AG09309 (cell line): ENCODE results near the gene ACIN1.

Source experiments
- DNase-seq: peaks from one replicate; pipeline ENCODE4 v3.0.0-alpha.2; 2010; ENCODE audit warnings: low read depth
- H3K4me3 ChIP-seq: 2 replicates; pipeline ENCODE4 v1.5.1; 2011; ENCODE audit warnings: mild to moderate bottlenecking, low read depth, low read length, moderate library complexity; ENCODE audit not compliant: control insufficient read depth
- CTCF ChIP-seq: IDR thresholded peaks from 2 replicates; pipeline ENCODE4 v1.5.1; 2011; ENCODE audit warnings: mild to moderate bottlenecking, low read depth, low read length, inconsistent platforms; ENCODE audit not compliant: insufficient read depth, control insufficient read depth; ENCODE audit errors: missing control alignments

ACIN1 gene

GRCh38 chr14:23137813-23138535, 43.0 kb upstream of the ACIN1 start:
- TF ChIP-seq CTCF, result no peak
- no peak for DNase-seq
- no peak overlapping the region for H3K4me3 ChIP-seq

- no peak for DNase-seq
- no peak for TF ChIP-seq CTCF
- no peak overlapping the region for H3K4me3 ChIP-seq
These were observed 42.4 kb upstream of the ACIN1 start for GRCh38 chr14:23137192-23137812.

- no peak for DNase-seq
- TF ChIP-seq CTCF, result no peak
- no peak overlapping the region for H3K4me3 ChIP-seq
These were observed 41.7 kb upstream of the ACIN1 start for GRCh38 chr14:23136566-23137133.

GRCh38 chr14:23132970-23133369, 38.0 kb upstream of the ACIN1 start:
- no peak for TF ChIP-seq CTCF
- H3K4me3 ChIP-seq, result no peak overlapping the region

GRCh38 chr14:23131482-23131881, 36.5 kb upstream of the ACIN1 start:
- H3K4me3 ChIP-seq, result no peak overlapping the region
- no peak for TF ChIP-seq CTCF
- DNase-seq, result no peak

More at GRCh38 chr14:23132970-23133369, 38.0 kb upstream of the ACIN1 start:
- DNase-seq, result no peak

- TF ChIP-seq CTCF, result no peak
- no peak overlapping the region for H3K4me3 ChIP-seq
- no peak for DNase-seq
These were observed 35.9 kb upstream of the ACIN1 start for GRCh38 chr14:23130871-23131270.
